Naive thymus-derived CD4-positive, alpha-beta T cell (primary cell): ENCODE results near the gene MAP4K1. TPM values are rescaled to one million over a fixed set of nuclear protein-coding genes. Genes with fewer than 3 reads are reported as not detected.
A peak's percentile ranks its signal among the peaks of the same experiment; 100 is the strongest.

Experiments used
- ATAC-seq: fragments of 150-1000 bp; cut with Tn5 transposase; 2 replicates; pipeline ENCODE4 v1.10.0; 2021; ENCODE audit warnings: mild to moderate bottlenecking, moderate library complexity
- CTCF ChIA-PET: fragments of 350-600 bp; sonication (Branson Sonifier 250); formaldehyde crosslinking; loops from one replicate; lab custom pipeline; 2021; ENCODE audit warnings: antibody characterized with exemption; lab: Charles Lee
- POLR2A ChIA-PET: fragments of 350-600 bp; sonication (Branson Sonifier 250); formaldehyde crosslinking; loops from one replicate; lab custom pipeline; 2021; ENCODE audit warnings: antibody characterized with exemption, inconsistent platforms; lab: Charles Lee
- DNase-seq, 9 donors: peaks; one replicate each; pipeline versions ENCODE4 v3.0.0 to v3.0.0-alpha.2; 2020 to 2022; ENCODE audit warnings: mixed read lengths in 1 of 9
- H3K27ac ChIP-seq: one replicate; pipeline ENCODE4 v1.7.0; 2013; ENCODE audit warnings: mild to moderate bottlenecking, low read depth, low read length, moderate library complexity
- H3K27me3 ChIP-seq, 2 donors: one replicate each; pipeline ENCODE4 v1.7.0; 2013; ENCODE audit warnings: low read length in 2 of 2, mild to moderate bottlenecking in 2 of 2, moderate library complexity in 2 of 2; ENCODE audit not compliant: control insufficient read depth in 2 of 2, insufficient read depth in 2 of 2
- H3K36me3 ChIP-seq, 3 experiments: 1 replicate in 2 of 3; 2 replicates in 1 of 3; pipeline ENCODE4 v1.7.0; 2013; ENCODE audit warnings: low read length in 3 of 3, mild to moderate bottlenecking in 3 of 3, moderate library complexity in 1 of 3; ENCODE audit not compliant: insufficient read depth in 3 of 3, control insufficient read depth in 2 of 3
- H3K4me1 ChIP-seq, 2 donors: one replicate each; pipeline ENCODE4 v1.7.0; 2013; ENCODE audit warnings: low read length in 2 of 2, mild to moderate bottlenecking in 2 of 2, moderate library complexity in 1 of 2; ENCODE audit not compliant: control insufficient read depth in 2 of 2, insufficient read depth in 2 of 2
- H3K4me3 ChIP-seq: 2 replicates; pipeline ENCODE4 v1.7.0; 2013; ENCODE audit warnings: mild to moderate bottlenecking, low read length
- H3K9me3 ChIP-seq, 3 experiments: 1 replicate in 2 of 3; 2 replicates in 1 of 3; pipeline ENCODE4 v1.7.0; 2013; ENCODE audit warnings: low read length in 3 of 3; ENCODE audit not compliant: control insufficient read depth in 2 of 3
- H3K27ac Mint-ChIP-seq, 9 donors: one replicate each; pipeline ENCODE4 v1.8.0; 2020 to 2022; ENCODE audit warnings: mixed read lengths in 9 of 9, mild to moderate bottlenecking in 8 of 9, moderate library complexity in 5 of 9, inconsistent platforms in 2 of 9
- H3K27me3 Mint-ChIP-seq, 5 donors: one replicate each; pipeline ENCODE4 v1.8.0; 2021 to 2022; ENCODE audit warnings: mixed read lengths in 5 of 5, mild to moderate bottlenecking in 1 of 5
- H3K36me3 Mint-ChIP-seq, 5 donors: one replicate each; pipeline ENCODE4 v1.8.0; 2020 to 2022; ENCODE audit warnings: mixed read lengths in 5 of 5, mild to moderate bottlenecking in 3 of 5, inconsistent platforms in 1 of 5
- H3K4me1 Mint-ChIP-seq, 7 donors: one replicate each; pipeline ENCODE4 v1.8.0; 2020 to 2022; ENCODE audit warnings: mixed read lengths in 7 of 7, mild to moderate bottlenecking in 3 of 7, inconsistent platforms in 1 of 7
- H3K4me3 Mint-ChIP-seq, 10 donors: one replicate each; pipeline ENCODE4 v1.8.0; 2020 to 2022; ENCODE audit warnings: mild to moderate bottlenecking in 10 of 10, mixed read lengths in 10 of 10, moderate library complexity in 6 of 10, inconsistent platforms in 2 of 10
- H3K9me3 Mint-ChIP-seq, 11 donors: one replicate each; pipeline ENCODE4 v1.8.0; 2020 to 2022; ENCODE audit warnings: mixed read lengths in 11 of 11, mild to moderate bottlenecking in 4 of 11, inconsistent platforms in 1 of 11, moderate library complexity in 1 of 11
- intact Hi-C, 2 donors: fragments of 100-400 bp; cut with micrococcal nuclease; formaldehyde crosslinking; loops; one replicate each; pipeline ENCODE4 v1.15.1; 2023
- polyA plus RNA-seq, 2 donors: library from polyadenylated mRNA; unstranded; fragments of 300-500 nt; fragmentation: Illumina TruSeq; gene quantifications; one replicate each; pipeline ENCODE4 v1.2.3, GENCODE V29; 2021
- total RNA-seq, 6 experiments: library from RNA in 5 of 6; stranded (reverse) in 5 of 6; gene quantifications; 1 replicate in 5 of 6; 2 replicates in 1 of 6; pipeline ENCODE4 v1.2.3 and lab custom pipeline; 2021 to 2026

Gene MAP4K1
- total and polyA plus RNA-seq, 7 experiments from 2014 or later: 79.0 to 287 (median 221) TPM

DNA sequence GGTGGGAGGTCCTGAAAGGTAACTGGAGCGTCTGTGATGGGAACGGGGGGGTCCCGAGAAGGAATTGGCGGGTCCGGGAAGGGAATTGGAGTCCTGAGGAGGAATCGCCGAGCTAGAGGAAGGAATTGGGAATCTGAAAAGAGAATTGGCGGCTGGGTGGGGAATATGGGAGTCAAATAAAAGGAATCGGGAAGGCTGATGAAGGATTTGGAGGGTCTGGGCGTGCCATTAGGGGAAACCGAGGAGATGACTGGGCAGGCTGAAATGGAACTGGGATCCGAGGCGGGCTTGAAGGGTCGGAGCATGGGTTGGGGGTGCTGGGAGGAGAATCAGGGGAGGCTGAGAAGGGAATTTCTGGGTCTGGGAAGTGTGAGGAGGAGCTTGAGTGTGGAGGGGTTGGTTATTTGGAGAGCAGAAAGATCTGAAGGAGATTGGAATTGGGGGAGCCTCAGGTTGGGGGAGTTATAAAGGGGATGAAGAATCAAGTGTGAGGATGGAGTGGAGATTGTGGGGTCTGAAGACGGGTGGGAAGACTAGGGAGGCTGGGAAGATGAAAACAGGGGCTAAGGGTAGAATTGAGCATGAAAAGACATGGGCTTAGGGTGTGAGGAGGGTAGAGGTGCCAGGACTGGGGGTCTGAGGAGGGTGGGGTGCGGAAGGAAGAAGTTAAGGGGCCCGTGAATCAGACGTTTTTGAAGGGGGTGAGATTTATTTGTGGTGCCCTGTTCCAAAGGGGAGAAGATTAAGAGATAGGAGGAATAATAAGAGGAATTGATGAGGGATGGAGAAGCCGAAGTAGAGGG, 30.4 kb upstream of the MAP4K1 start:
- Mint-ChIP-seq H3K27me3 (peaks cover 0 to 36% (median 22%) of the 10 kb centered on the region in 5 donors), H3K4me1 (peaks cover 20 to 51% (median 33%) of the 10 kb centered on the region in 7 donors), H3K27ac (peak overlapping the region in 8 of 9 donors; percentile 11 to 86 (median 70)), H3K4me3 (peak overlapping the region; percentile 74 to 99 (median 89)), H3K36me3 (peaks cover 0 to 15% (median 0%) of the 10 kb centered on the region in 5 donors), H3K9me3 (no peaks in the 10 kb centered on the region)
- H3K9me3 ChIP-seq: no peaks in the 10 kb centered on the region
- peak overlapping the region; percentile 85 for H3K4me3 ChIP-seq
- peaks cover 0 to 17% of the 10 kb centered on the region in 2 donors for H3K27me3 ChIP-seq
- peaks cover 0 to 4% (median 0%) of the 10 kb centered on the region in 3 experiments for H3K36me3 ChIP-seq
- H3K4me1 ChIP-seq: peaks cover 20 to 27% of the 10 kb centered on the region in 2 donors
- ChIA-PET POLR2A (interaction anchor here (0.6 to 2.8 kb wide), 8 partner anchors 8 to 284 kb away, joined by 3 to 18 read pairs (median 4); partner anchors contain the start of genes FAM98C, HNRNPL and MAP4K1), CTCF (interaction anchor here (0.6 to 2.5 kb wide), 3 partner anchors 11 to 274 kb away, joined by 3 to 17 read pairs (median 3); partner anchors contain the start of gene PSMD8)
- peak overlapping the region; percentile 69 for H3K27ac ChIP-seq
- ATAC-seq: no peak
- DNase-seq: no peak
- intact Hi-C loops: loop anchor here (1.0 to 5.0 kb wide), 13 partner anchors 7 to 384 kb away; partner anchors contain the start of genes EIF3K (in 2 of the 2), MRPS12 (in 2 of the 2), SARS2 (in 2 of the 2) and KCNK6 (in 1 of the 2)

DNA sequence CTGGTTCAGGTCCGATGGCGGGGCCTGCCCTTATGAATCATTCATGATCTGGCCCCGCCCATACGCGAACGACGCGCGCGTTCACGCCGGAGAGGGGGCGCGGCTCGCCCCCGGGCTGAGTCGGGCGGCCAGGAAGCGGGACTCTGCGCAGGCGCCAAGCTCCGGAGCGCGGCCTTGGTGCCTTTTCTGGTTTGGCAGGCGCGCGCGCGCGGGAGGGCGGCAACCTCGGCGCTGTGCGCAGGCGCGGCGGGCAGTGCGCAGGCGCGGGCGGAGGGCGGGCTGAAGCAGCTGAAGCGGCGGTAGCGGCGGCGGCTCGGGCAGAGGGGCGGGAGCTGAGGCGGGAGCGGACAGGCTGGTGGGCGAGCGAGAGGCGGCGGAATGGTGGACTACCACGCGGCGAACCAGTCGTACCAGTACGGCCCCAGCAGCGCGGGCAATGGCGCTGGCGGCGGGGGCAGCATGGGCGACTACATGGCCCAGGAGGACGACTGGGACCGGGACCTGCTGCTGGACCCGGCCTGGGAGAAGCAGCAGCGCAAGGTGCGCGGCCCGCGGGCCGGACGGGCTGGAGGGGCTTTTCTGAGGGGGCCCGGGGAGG, 29.7 kb upstream of the MAP4K1 start, which contains the start of gene ACTN4:
ACTN4 (plus strand) TSS at position 282 of the 598 bp plus-strand sequence; CDS start at position 379, 97 bp downstream.
- peaks cover 0 to 33% (median 19%) of the 10 kb centered on the region in 5 donors for H3K27me3 Mint-ChIP-seq
- peak within 1 kb of the TSS; percentile 74 to 99 (median 89) for H3K4me3 Mint-ChIP-seq
- Histone ChIP-seq H3K27ac (peak within 1 kb of the TSS; percentile 69), H3K27me3 (peaks cover 0 to 17% of the 10 kb centered on the region in 2 donors), H3K36me3 (peaks cover 0 to 4% (median 0%) of the 10 kb centered on the region in 3 experiments), H3K4me3 (peak within 1 kb of the TSS; percentile 85), H3K4me1 (peaks cover 20 to 27% of the 10 kb centered on the region in 2 donors), H3K9me3 (no peaks in the 10 kb centered on the region)
- peaks cover 20 to 52% (median 33%) of the 10 kb centered on the region in 7 donors for H3K4me1 Mint-ChIP-seq
- intact Hi-C loops: loop anchor here (1.0 to 5.0 kb wide), 13 partner anchors 8 to 383 kb away; partner anchors contain the start of genes EIF3K (in 2 of the 2), MRPS12 (in 2 of the 2), SARS2 (in 2 of the 2) and KCNK6 (in 1 of the 2)
- POLR2A ChIA-PET: interaction anchor here (0.6 to 2.8 kb wide), 12 partner anchors 9 to 1901 kb away, joined by 3 to 18 read pairs (median 3); partner anchors contain the start of genes EIF3K, FAM98C, HNRNPL and MAP4K1
- H3K36me3 Mint-ChIP-seq: peaks cover 0 to 15% (median 0%) of the 10 kb centered on the region in 5 donors
- peak; percentile 98 for ATAC-seq
- CTCF ChIA-PET: interaction anchor here (0.6 to 2.5 kb wide), 5 partner anchors 10 to 273 kb away, joined by 3 to 17 read pairs (median 3); partner anchors contain the start of gene PSMD8
- no peaks in the 10 kb centered on the region for H3K9me3 Mint-ChIP-seq
- peak within 1 kb of the TSS; percentile 74 to 87 (median 84) for H3K27ac Mint-ChIP-seq
- DNase-seq: peak; percentile 98 to 100 (median 100)

DNA sequence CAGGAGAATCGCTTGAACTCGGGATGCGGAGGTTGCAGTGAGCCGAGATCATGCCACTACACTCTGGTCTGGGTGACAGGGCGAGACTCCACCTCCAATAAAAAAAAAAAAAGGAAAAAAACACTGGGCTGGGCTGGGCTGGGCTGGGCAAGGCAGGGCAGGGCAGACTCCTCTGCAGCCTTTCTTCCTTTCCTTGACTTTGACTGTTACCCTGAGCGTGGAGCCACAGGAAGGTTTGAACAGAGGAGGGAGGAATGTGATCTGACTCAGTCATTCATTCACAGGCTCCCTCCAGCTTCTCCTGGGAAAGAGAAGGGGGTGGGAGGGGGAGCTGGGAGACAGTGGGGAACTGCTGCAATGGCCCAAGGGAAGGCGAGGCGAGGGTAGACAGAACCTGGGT, 27.0 kb upstream of the MAP4K1 start:
- H3K4me1 Mint-ChIP-seq: peaks cover 19 to 37% (median 23%) of the 10 kb centered on the region in 7 donors
- no peaks in the 10 kb centered on the region for H3K9me3 Mint-ChIP-seq
- no peak for DNase-seq
- H3K4me1 ChIP-seq: peaks cover 16 to 18% of the 10 kb centered on the region in 2 donors
- intact Hi-C loops: loop anchor here (5.0 kb wide), 2 partner anchors 93 to 327 kb away; partner anchors contain the start of genes KCNK6 (in 1 of the 2) and YIF1B (in 1 of the 2)
- H3K27me3 Mint-ChIP-seq: peaks cover 0 to 18% (median 18%) of the 10 kb centered on the region in 5 donors
- peaks cover 0 to 17% (median 0%) of the 10 kb centered on the region in 5 donors for H3K36me3 Mint-ChIP-seq
- H3K27ac Mint-ChIP-seq: no peak overlapping the region
- no peak overlapping the region for H3K4me3 ChIP-seq
- peaks cover 0 to 10% of the 10 kb centered on the region in 2 donors for H3K27me3 ChIP-seq
- H3K9me3 ChIP-seq: no peaks in the 10 kb centered on the region
- H3K4me3 Mint-ChIP-seq: no peak overlapping the region
- CTCF ChIA-PET: interaction anchor here (0.9 kb wide), 1 partner anchor 8 kb away, joined by 3 read pairs; no protein-coding TSS in a partner anchor
- ATAC-seq: no peak
- H3K36me3 ChIP-seq: peaks cover 0 to 4% (median 0%) of the 10 kb centered on the region in 3 experiments
- POLR2A ChIA-PET: no interaction called here
- no peak overlapping the region for H3K27ac ChIP-seq

DNA sequence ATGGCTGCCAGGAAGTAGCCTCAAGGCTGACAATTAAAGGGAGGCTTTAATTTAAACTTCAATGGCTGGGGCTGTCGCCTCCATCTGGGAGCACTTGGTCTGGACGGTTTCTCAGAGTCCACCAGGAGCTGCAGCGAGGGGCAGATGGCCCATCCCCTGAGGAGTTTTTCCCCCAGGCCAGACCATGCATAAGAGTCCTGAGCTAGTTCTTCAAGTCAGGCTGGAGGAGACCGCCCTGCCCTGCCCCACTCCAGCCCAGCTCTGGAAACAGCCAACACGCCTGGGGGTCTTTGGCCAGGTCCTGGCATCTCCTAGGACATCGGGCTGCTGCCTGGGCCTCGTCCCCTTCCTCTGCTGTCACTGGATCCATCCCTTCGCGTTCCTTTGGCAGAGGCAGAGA, 24.4 kb upstream of the MAP4K1 start:
- DNase-seq (no peak), ATAC-seq (no peak)
- H3K36me3 ChIP-seq: no peaks in the 10 kb centered on the region
- H3K4me1 ChIP-seq: peaks cover 1 to 3% of the 10 kb centered on the region in 2 donors
- peaks cover 0 to 2% (median 0%) of the 10 kb centered on the region in 5 donors for H3K36me3 Mint-ChIP-seq
- H3K27ac Mint-ChIP-seq: no peak overlapping the region
- ChIA-PET POLR2A (interaction anchor here (0.6 to 1.3 kb wide), 3 partner anchors 24 to 211 kb away, joined by 3 to 5 read pairs (median 3); partner anchors contain the start of gene MAP4K1), CTCF (interaction anchor here (0.6 to 0.7 kb wide), 2 partner anchors 251 to 1611 kb away, joined by 3 read pairs; no protein-coding TSS in a partner anchor)
- no peak overlapping the region for H3K4me3 Mint-ChIP-seq
- H3K27me3 ChIP-seq: no peaks in the 10 kb centered on the region
- no peaks in the 10 kb centered on the region for H3K27me3 Mint-ChIP-seq
- no peaks in the 10 kb centered on the region for H3K9me3 Mint-ChIP-seq
- peaks cover 0 to 30% (median 8%) of the 10 kb centered on the region in 7 donors for H3K4me1 Mint-ChIP-seq
- H3K4me3 ChIP-seq: no peak overlapping the region
- intact Hi-C loops: no loop called here
- no peak overlapping the region for H3K27ac ChIP-seq
- H3K9me3 ChIP-seq: no peaks in the 10 kb centered on the region

DNA sequence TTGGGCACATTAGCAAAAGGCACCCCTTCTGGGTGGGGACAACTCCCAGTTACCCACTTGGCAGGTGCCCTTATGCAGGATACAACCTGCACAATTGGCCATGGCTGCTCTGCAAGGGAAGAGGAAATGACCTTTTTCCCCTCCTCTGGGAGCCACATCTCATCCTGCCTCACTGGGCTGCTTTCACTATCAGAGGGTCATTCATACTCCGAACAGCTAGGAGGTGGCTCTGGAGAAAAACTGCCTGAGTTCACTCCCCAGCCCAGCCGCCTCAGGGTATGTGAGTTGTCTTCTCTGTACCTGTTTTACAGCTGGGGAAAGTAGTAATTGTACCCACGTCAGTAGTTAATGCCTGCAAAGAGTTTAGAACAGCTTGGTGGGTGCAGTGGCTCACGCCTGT, 22.6 kb upstream of the MAP4K1 start:
- peaks cover 14 to 18% of the 10 kb centered on the region in 2 donors for H3K4me1 ChIP-seq
- no peak overlapping the region for H3K27ac ChIP-seq
- H3K27me3 ChIP-seq: no peaks in the 10 kb centered on the region
- H3K4me1 Mint-ChIP-seq: peaks cover 7 to 46% (median 23%) of the 10 kb centered on the region in 7 donors
- no peaks in the 10 kb centered on the region for H3K9me3 Mint-ChIP-seq
- peak overlapping the region in 1 of 9 donors; percentile 38 for H3K27ac Mint-ChIP-seq
- no peaks in the 10 kb centered on the region for H3K9me3 ChIP-seq
- no peak overlapping the region for H3K4me3 ChIP-seq
- ChIA-PET POLR2A (no interaction called here), CTCF (no interaction called here)
- DNase-seq (no peak), ATAC-seq (no peak)
- H3K27me3 Mint-ChIP-seq: no peaks in the 10 kb centered on the region
- peaks cover 3 to 13% (median 4%) of the 10 kb centered on the region in 3 experiments for H3K36me3 ChIP-seq
- intact Hi-C loops: no loop called here
- no peak overlapping the region for H3K4me3 Mint-ChIP-seq
- peaks cover 0 to 5% (median 4%) of the 10 kb centered on the region in 5 donors for H3K36me3 Mint-ChIP-seq
